NCI-H748 (cell line): ENCODE results near the gene ZFHX3.

Source experiments
- DNase-seq: peaks from one replicate; lab custom pipeline; 2025; ENCODE audit not compliant: unreplicated experiment; lab: John Stamatoyannopoulos, UW

ZFHX3 gene

GRCh38 chr16:72857834-72858664, 189.9 kb downstream of the ZFHX3 start:
- no peak for DNase-seq

GRCh38 chr16:72856797-72857196, 191.1 kb downstream of the ZFHX3 start:
- peak; percentile 36 for DNase-seq

- DNase-seq = no peak
Observed at GRCh38 chr16:72854267-72854959, 193.5 kb downstream of the ZFHX3 start.

GRCh38 chr16:72853575-72854266, 194.2 kb downstream of the ZFHX3 start:
- no peak for DNase-seq

- DNase-seq = no peak
Observed at GRCh38 chr16:72852421-72852820, 195.5 kb downstream of the ZFHX3 start.

- DNase-seq = no peak
Observed at GRCh38 chr16:72850853-72851252, 197.1 kb downstream of the ZFHX3 start.

GRCh38 chr16:72850021-72850420, 197.9 kb downstream of the ZFHX3 start:
- DNase-seq = no peak

GRCh38 chr16:72848759-72849664, 198.9 kb downstream of the ZFHX3 start:
- DNase-seq = peak; percentile 75

GRCh38 chr16:72848028-72848400, 199.9 kb downstream of the ZFHX3 start:
- no peak for DNase-seq

- peak; percentile 36 for DNase-seq
Observed at GRCh38 chr16:72847187-72848027, 200.5 kb downstream of the ZFHX3 start.

GRCh38 chr16:72846594-72846993, 201.3 kb downstream of the ZFHX3 start:
- no peak for DNase-seq

- DNase-seq = no peak
Observed at GRCh38 chr16:72845322-72846020, 202.5 kb downstream of the ZFHX3 start.

GRCh38 chr16:72844225-72844920, 203.6 kb downstream of the ZFHX3 start:
- no peak for DNase-seq

GRCh38 chr16:72841506-72841905, 206.4 kb downstream of the ZFHX3 start:
- no peak for DNase-seq

- no peak for DNase-seq
Observed at GRCh38 chr16:72840631-72841381, 207.1 kb downstream of the ZFHX3 start.

- DNase-seq = no peak
Observed at GRCh38 chr16:72838951-72839350, 209.0 kb downstream of the ZFHX3 start.

- no peak for DNase-seq
Observed at GRCh38 chr16:72838586-72838910, 209.4 kb downstream of the ZFHX3 start.
